HepG2 (cell line): ENCODE data around the gene DUS2. TPM values are rescaled to one million over a fixed set of nuclear protein-coding genes. Genes with fewer than 3 reads are reported as not detected.

Source experiments
- ETV6 ChIP-seq: sonication (generic); formaldehyde crosslinking; conservative IDR thresholded peaks from 2 replicates; pipeline ENCODE4 v1.4.0; 2020; ENCODE audit warnings: missing genetic modification reagents
- FOXA1 ChIP-seq, 2 experiments: fragments of 450-650 bp in 1 of 2; sonication (generic) in 1 of 2; formaldehyde crosslinking in 1 of 2; IDR thresholded peaks; 2 replicates each; pipeline versions ENCODE4 v1.4.0 to v1.6.1; 2016 to 2020; ENCODE audit warnings: missing genetic modification reagents in 1 of 2
- NFIB ChIP-seq: sonication (generic); formaldehyde crosslinking; IDR thresholded peaks from 2 replicates; pipeline ENCODE4 v1.9.0; 2021; ENCODE audit warnings: missing genetic modification reagents, mild to moderate bottlenecking, borderline replicate concordance
- NR2F1 ChIP-seq, 2 experiments: fragments of 450-650 bp in 1 of 2; formaldehyde crosslinking in 1 of 2; IDR thresholded peaks; 2 replicates each; pipeline versions ENCODE4 v1.5.0 to v1.6.1; 2016 to 2020; ENCODE audit warnings: mild to moderate bottlenecking in 1 of 2, missing compliant biosample characterization in 1 of 2, missing genetic modification reagents in 1 of 2, moderate library complexity in 1 of 2
- RXRB ChIP-seq: IDR thresholded peaks from 2 replicates; pipeline ENCODE4 v1.6.1; 2016; ENCODE audit warnings: borderline replicate concordance, missing genetic modification reagents, missing compliant biosample characterization
- SALL2 ChIP-seq: sonication (generic); formaldehyde crosslinking; IDR thresholded peaks from 2 replicates; pipeline ENCODE4 v1.8.1; 2023; ENCODE audit warnings: mild to moderate bottlenecking, missing genetic modification reagents, inconsistent platforms
- SRSF9 ChIP-seq: fragments of 200-400 bp; formaldehyde crosslinking; IDR thresholded peaks from 2 replicates; pipeline ENCODE4 v1.6.1; 2018; ENCODE audit warnings: borderline replicate concordance, mild to moderate bottlenecking, low read depth, low read length; ENCODE audit not compliant: insufficient read depth, poor library complexity, severe bottlenecking
- TMF1 ChIP-seq: sonication (generic); formaldehyde crosslinking; IDR thresholded peaks from 2 replicates; pipeline ENCODE4 v1.8.1; 2022; ENCODE audit warnings: low read depth, missing genetic modification reagents
- ZBTB8A ChIP-seq: sonication (generic); formaldehyde crosslinking; IDR thresholded peaks from 2 replicates; pipeline ENCODE4 v1.4.0; 2020; ENCODE audit warnings: mild to moderate bottlenecking, low read depth, missing genetic modification reagents, borderline replicate concordance
- ZNF451 ChIP-seq: sonication (generic); formaldehyde crosslinking; IDR thresholded peaks from 2 replicates; pipeline ENCODE4 v1.5.0; 2020; ENCODE audit warnings: mild to moderate bottlenecking, missing genetic modification reagents
- ZNF501 ChIP-seq: sonication (generic); formaldehyde crosslinking; IDR thresholded peaks from 2 replicates; pipeline ENCODE4 v1.5.1; 2020; ENCODE audit warnings: mild to moderate bottlenecking, moderate library complexity, missing genetic modification reagents
- ZNF550 ChIP-seq: sonication (generic); formaldehyde crosslinking; IDR thresholded peaks from 2 replicates; pipeline ENCODE4 v1.4.0; 2020; ENCODE audit warnings: mild to moderate bottlenecking, missing genetic modification reagents, borderline replicate concordance
- ZNF569 ChIP-seq: sonication (generic); formaldehyde crosslinking; IDR thresholded peaks from 2 replicates; pipeline ENCODE4 v1.5.0; 2020; ENCODE audit warnings: mild to moderate bottlenecking, missing genetic modification reagents, moderate library complexity, borderline replicate concordance
- ZNF777 ChIP-seq: sonication (generic); formaldehyde crosslinking; IDR thresholded peaks from 2 replicates; pipeline ENCODE4 v1.4.0; 2020; ENCODE audit warnings: missing genetic modification reagents
- polyA plus RNA-seq, 8 experiments: library from polyadenylated mRNA; depleted of rRNA in 3 of 8; stranded (reverse) in 7 of 8; unstranded in 1 of 8; fragments of >200 nt; fragmentation: Illumina TruSeq in 4 of 8; extraction: Trizol in 4 of 8; gene quantifications; 2 replicates each; pipeline versions ENCODE4 v1.2.1 to v1.2.3, GENCODE V29; 2011 to 2016; ENCODE audit warnings: low read depth in 4 of 8, missing spikeins in 1 of 8, mixed read lengths in 1 of 8; ENCODE audit not compliant: insufficient read depth in 1 of 8
- total RNA-seq, 5 experiments: library from RNA; depleted of rRNA; stranded (reverse); fragments of >200 nt; fragmentation: Illumina TruSeq; extraction: Trizol; gene quantifications; 2 replicates each; pipeline ENCODE4 v1.2.3, GENCODE V29; 2016; ENCODE audit warnings: low read depth in 1 of 5
- TF ChIP-seq, protein P1 (sequence below): sonication (generic); formaldehyde crosslinking; IDR thresholded peaks from 2 replicates; pipeline ENCODE4 v1.4.0; 2020; ENCODE audit warnings: mild to moderate bottlenecking, missing genetic modification reagents
- TF ChIP-seq, protein P2 (sequence below): sonication (generic); formaldehyde crosslinking; IDR thresholded peaks from 2 replicates; pipeline ENCODE4 v1.4.0; 2020; ENCODE audit warnings: missing genetic modification reagents, mild to moderate bottlenecking, borderline replicate concordance
- TF ChIP-seq, protein P3 (sequence below): sonication (generic); formaldehyde crosslinking; IDR thresholded peaks from 2 replicates; pipeline ENCODE4 v1.5.0; 2020; ENCODE audit warnings: missing genetic modification reagents, mild to moderate bottlenecking, borderline replicate concordance
- TF ChIP-seq, protein P4 (sequence below): sonication (generic); formaldehyde crosslinking; IDR thresholded peaks from 2 replicates; pipeline ENCODE4 v1.5.0; 2020; ENCODE audit warnings: missing genetic modification reagents

The DUS2 gene
- total and polyA plus RNA-seq, 2 of the 13 experiments (the other 11 are each of a cell fraction or from before 2014, with no cell fraction given): 17.8 to 25.1 TPM

DNA sequence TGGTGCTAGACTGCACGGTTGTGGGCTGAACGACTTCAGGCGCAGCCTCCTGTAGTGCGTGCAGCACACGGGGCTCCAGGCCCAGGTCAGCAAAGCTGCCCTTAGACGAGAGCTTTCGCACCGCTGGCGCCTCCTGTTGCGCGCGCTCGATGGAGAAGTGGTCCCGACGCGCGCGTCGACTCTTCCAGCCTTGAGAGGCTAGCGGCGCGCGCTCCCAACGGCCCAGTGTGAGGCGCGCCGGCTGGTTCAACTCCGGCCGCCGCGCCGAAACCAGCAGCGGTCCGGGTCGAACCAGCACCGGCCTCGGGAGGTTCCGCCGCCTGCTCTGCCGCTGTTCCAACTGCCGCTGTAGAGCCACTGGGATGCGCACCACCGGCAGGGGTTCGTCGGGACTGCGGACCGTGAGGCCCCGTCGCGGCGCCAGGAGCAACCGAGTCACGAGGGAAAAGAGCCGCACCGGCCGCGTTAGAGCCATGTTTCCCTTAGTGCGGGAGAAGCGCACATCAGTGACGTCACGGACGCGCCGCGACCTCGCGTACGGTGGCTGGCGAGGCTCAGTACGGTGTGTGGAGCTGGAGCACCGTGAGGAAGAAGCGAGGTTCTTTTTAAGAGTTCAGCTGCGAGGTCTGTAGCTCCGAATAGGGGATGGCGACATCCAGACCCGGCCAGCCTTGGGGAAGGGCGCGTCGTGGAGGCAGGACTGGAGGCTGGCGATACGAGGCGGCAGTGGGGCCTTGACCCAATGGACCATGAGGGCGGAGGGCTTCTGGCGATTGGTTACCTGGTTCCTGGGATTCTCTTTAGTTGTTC lies at the start of gene DUS2, which contains the start of gene DDX28 (continued):
- TF ChIP-seq, protein P1, sequence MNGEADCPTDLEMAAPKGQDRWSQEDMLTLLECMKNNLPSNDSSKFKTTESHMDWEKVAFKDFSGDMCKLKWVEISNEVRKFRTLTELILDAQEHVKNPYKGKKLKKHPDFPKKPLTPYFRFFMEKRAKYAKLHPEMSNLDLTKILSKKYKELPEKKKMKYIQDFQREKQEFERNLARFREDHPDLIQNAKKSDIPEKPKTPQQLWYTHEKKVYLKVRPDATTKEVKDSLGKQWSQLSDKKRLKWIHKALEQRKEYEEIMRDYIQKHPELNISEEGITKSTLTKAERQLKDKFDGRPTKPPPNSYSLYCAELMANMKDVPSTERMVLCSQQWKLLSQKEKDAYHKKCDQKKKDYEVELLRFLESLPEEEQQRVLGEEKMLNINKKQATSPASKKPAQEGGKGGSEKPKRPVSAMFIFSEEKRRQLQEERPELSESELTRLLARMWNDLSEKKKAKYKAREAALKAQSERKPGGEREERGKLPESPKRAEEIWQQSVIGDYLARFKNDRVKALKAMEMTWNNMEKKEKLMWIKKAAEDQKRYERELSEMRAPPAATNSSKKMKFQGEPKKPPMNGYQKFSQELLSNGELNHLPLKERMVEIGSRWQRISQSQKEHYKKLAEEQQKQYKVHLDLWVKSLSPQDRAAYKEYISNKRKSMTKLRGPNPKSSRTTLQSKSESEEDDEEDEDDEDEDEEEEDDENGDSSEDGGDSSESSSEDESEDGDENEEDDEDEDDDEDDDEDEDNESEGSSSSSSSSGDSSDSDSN (CRISPR knock-in tag): peak; percentile 90
- TF ChIP-seq NFIB (CRISPR knock-in tag) (no peak), ZNF451 (CRISPR knock-in tag) (peak; percentile 98), ZBTB8A (CRISPR knock-in tag) (no peak), ZNF569 (CRISPR knock-in tag) (peak; percentile 32; the same call in 1 of the 2 replicates), NR2F1 (CRISPR knock-in tag; IDR thresholded peaks at IDR 0.05) (peak in 1 of 2 experiments; percentile 64; a peak in 3 of 4 replicates), RXRB (CRISPR knock-in tag) (peak; percentile 90), ZNF550 (CRISPR knock-in tag) (peak; percentile 98), TMF1 (CRISPR knock-in tag) (peak; percentile 96), SALL2 (peak; percentile 91), SRSF9 (no peak), FOXA1 (IDR thresholded peaks at IDR 0.05) (no peak), FOXA1 (CRISPR knock-in tag; IDR thresholded peaks at IDR 0.05) (peak; percentile 76), ZNF501 (CRISPR knock-in tag) (peak; percentile 99), ZNF777 (peak; percentile 73), ETV6 (CRISPR knock-in tag) (no peak)
- TF ChIP-seq, protein P2, sequence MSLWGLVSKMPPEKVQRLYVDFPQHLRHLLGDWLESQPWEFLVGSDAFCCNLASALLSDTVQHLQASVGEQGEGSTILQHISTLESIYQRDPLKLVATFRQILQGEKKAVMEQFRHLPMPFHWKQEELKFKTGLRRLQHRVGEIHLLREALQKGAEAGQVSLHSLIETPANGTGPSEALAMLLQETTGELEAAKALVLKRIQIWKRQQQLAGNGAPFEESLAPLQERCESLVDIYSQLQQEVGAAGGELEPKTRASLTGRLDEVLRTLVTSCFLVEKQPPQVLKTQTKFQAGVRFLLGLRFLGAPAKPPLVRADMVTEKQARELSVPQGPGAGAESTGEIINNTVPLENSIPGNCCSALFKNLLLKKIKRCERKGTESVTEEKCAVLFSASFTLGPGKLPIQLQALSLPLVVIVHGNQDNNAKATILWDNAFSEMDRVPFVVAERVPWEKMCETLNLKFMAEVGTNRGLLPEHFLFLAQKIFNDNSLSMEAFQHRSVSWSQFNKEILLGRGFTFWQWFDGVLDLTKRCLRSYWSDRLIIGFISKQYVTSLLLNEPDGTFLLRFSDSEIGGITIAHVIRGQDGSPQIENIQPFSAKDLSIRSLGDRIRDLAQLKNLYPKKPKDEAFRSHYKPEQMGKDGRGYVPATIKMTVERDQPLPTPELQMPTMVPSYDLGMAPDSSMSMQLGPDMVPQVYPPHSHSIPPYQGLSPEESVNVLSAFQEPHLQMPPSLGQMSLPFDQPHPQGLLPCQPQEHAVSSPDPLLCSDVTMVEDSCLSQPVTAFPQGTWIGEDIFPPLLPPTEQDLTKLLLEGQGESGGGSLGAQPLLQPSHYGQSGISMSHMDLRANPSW (CRISPR knock-in tag): peak; percentile 89; the same call in 1 of the 2 replicates
- TF ChIP-seq, protein P3, sequence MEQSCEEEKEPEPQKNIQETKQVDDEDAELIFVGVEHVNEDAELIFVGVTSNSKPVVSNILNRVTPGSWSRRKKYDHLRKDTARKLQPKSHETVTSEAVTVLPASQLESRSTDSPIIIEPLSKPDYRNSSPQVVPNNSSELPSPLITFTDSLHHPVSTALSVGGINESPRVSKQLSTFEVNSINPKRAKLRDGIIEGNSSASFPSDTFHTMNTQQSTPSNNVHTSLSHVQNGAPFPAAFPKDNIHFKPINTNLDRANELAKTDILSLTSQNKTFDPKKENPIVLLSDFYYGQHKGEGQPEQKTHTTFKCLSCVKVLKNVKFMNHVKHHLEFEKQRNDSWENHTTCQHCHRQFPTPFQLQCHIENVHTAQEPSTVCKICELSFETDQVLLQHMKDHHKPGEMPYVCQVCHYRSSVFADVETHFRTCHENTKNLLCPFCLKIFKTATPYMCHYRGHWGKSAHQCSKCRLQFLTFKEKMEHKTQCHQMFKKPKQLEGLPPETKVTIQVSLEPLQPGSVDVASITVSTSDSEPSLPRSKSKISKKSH: no peak; the same call in none of the 2 replicates
- TF ChIP-seq, protein P4, sequence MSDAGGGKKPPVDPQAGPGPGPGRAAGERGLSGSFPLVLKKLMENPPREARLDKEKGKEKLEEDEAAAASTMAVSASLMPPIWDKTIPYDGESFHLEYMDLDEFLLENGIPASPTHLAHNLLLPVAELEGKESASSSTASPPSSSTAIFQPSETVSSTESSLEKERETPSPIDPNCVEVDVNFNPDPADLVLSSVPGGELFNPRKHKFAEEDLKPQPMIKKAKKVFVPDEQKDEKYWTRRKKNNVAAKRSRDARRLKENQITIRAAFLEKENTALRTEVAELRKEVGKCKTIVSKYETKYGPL: peak; percentile 65; the same call in 1 of the 2 replicates
